ENCODE results near the gene LRIF1. TPM values are rescaled to one million over a fixed set of nuclear protein-coding genes. Genes with fewer than 3 reads are reported as not detected.

The LRIF1 gene
- total and polyA plus RNA-seq, 2 of the 8 experiments (the other 6 are each of a cell fraction or from before 2014, with no cell fraction given), result 5.2 to 19.3 TPM

DNA sequence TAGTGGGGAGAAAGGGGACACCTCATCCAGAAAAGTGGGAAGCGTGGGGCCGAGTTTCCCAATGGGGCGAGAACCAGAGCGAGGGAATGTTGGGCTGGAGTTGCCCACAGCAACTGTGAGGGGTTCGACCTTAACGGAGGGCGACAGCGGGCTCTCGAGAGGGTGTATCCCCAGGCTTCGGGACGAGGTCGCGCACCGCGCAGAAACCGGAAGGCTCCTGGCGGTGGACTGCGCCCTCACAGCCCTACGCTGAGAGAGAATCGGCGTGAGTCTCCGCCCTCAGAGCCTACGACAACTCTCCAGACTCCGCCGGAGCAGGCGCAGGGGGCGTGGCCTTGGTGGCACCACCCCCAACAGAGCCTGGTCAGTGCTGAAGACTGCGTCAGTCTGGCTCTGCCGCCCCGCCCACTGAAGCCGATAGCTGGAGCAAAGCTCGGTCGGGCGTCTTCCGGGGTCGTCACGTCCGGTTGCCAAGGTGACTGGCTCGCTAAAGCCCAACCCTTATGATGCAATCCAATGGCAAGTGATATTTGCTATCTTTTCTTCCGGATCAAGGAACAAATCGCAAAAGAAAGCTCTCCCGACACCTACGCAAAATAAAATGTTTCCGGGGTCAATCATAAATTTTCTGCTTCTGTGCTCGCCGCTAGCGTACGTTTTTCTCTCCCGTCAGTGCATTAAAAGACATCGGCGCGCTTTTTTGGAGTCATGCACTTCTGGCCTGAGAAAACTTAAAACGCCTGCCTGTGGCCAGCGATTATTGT is at the start of gene LRIF1 (continued):
- TF ChIP-seq SIN3A (conservative IDR thresholded peaks at IDR 0.05 in 1 of 2, IDR thresholded peaks at IDR 0.05 in 1 of 2; ENCODE audit: low read depth in 1 of 2, low read length in 2 of 2), result no peak
- TF ChIP-seq POU5F1 (IDR thresholded peaks at IDR 0.05; ENCODE audit: low read depth, low read length), result no peak
- TF ChIP-seq POLR2A (IDR thresholded peaks at IDR 0.05; ENCODE audit: control extremely low read depth in 1 of 2, low read depth in 2 of 2, low read length in 2 of 2), result peak; percentile 85 to 90
- TF ChIP-seq, protein P1, sequence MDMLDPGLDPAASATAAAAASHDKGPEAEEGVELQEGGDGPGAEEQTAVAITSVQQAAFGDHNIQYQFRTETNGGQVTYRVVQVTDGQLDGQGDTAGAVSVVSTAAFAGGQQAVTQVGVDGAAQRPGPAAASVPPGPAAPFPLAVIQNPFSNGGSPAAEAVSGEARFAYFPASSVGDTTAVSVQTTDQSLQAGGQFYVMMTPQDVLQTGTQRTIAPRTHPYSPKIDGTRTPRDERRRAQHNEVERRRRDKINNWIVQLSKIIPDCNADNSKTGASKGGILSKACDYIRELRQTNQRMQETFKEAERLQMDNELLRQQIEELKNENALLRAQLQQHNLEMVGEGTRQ (IDR thresholded peaks at IDR 0.05; ENCODE audit: low read length), result no peak
- TF ChIP-seq KDM5A (IDR thresholded peaks at IDR 0.05; ENCODE audit: low read length), result no peak
- TF ChIP-seq SP1 (IDR thresholded peaks at IDR 0.05; ENCODE audit: low read depth, low read length), result peak; percentile 71; the same call in 1 of the 2 replicates
- TF ChIP-seq, protein P2, sequence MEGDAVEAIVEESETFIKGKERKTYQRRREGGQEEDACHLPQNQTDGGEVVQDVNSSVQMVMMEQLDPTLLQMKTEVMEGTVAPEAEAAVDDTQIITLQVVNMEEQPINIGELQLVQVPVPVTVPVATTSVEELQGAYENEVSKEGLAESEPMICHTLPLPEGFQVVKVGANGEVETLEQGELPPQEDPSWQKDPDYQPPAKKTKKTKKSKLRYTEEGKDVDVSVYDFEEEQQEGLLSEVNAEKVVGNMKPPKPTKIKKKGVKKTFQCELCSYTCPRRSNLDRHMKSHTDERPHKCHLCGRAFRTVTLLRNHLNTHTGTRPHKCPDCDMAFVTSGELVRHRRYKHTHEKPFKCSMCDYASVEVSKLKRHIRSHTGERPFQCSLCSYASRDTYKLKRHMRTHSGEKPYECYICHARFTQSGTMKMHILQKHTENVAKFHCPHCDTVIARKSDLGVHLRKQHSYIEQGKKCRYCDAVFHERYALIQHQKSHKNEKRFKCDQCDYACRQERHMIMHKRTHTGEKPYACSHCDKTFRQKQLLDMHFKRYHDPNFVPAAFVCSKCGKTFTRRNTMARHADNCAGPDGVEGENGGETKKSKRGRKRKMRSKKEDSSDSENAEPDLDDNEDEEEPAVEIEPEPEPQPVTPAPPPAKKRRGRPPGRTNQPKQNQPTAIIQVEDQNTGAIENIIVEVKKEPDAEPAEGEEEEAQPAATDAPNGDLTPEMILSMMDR (IDR thresholded peaks at IDR 0.05; ENCODE audit: control extremely low read depth in 1 of 3, insufficient read depth in 1 of 3, low read depth in 1 of 3, low read length in 3 of 3), result peak in 2 of 3 experiments; percentile 17 to 25; a peak in 2 of 4 replicates
- TF ChIP-seq, protein P3, sequence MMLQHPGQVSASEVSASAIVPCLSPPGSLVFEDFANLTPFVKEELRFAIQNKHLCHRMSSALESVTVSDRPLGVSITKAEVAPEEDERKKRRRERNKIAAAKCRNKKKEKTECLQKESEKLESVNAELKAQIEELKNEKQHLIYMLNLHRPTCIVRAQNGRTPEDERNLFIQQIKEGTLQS (IDR thresholded peaks at IDR 0.05; ENCODE audit: insufficient read depth, low read depth, low read length), result peak; percentile 34; the same call in 1 of the 2 replicates
- no peak for TF ChIP-seq CTBP2 (IDR thresholded peaks at IDR 0.05; ENCODE audit: borderline replicate concordance, insufficient read depth, insufficient read length, low read length)
- TF ChIP-seq KDM4A (IDR thresholded peaks at IDR 0.05; ENCODE audit: low read depth, low read length, severe bottlenecking), result peak; percentile 27
- TF ChIP-seq PHF8 (conservative IDR thresholded peaks at IDR 0.05; ENCODE audit: low read depth, low read length), result peak; percentile 62
- no peak for TF ChIP-seq HDAC6 (IDR thresholded peaks at IDR 0.05; ENCODE audit: low read depth, low read length)
- TF ChIP-seq CREB1 (IDR thresholded peaks at IDR 0.05), result peak; percentile 77
- no peak for TF ChIP-seq FOSL1 (IDR thresholded peaks at IDR 0.05; ENCODE audit: insufficient read depth, low read depth, low read length)
